Lower leg skin (tissue), 3 donors: ENCODE measurements around the gene RNF19B.

Experiments
- POLR2A ChIP-seq, 2 donors: fragments of 450-650 bp; IDR thresholded peaks; one replicate each; pipeline ENCODE4 v1.6.1; 2016 to 2017; ENCODE audit warnings: antibody characterized with exemption in 2 of 2, mild to moderate bottlenecking in 1 of 2, moderate library complexity in 1 of 2
- TF ChIP-seq, protein P1 (sequence below), 3 donors: fragments of 450-650 bp; IDR thresholded peaks; one replicate each; pipeline ENCODE4 v1.5.1; 2016; ENCODE audit warnings: antibody characterized with exemption in 3 of 3, mild to moderate bottlenecking in 3 of 3, moderate library complexity in 2 of 3

DNA sequence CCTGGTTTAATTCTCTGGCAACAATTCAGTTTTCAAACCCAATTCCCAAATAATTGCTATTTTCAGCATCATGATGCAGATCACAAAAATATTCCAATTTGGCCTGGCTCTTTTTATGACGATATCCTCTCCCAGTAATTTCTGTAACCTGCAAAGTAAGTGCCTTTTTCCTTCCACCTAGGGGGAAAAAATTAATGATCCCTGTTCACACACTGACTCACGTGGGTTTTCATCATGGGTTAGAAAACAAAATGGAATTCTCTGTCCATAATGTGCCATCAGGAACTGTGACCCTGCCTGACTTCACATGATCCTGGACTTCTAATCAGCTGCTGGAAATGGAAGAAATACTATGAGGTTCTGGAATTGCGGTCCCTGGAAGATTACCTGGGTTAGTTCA, 47.6 kb upstream of the RNF19B start:
- TF ChIP-seq, protein P1, sequence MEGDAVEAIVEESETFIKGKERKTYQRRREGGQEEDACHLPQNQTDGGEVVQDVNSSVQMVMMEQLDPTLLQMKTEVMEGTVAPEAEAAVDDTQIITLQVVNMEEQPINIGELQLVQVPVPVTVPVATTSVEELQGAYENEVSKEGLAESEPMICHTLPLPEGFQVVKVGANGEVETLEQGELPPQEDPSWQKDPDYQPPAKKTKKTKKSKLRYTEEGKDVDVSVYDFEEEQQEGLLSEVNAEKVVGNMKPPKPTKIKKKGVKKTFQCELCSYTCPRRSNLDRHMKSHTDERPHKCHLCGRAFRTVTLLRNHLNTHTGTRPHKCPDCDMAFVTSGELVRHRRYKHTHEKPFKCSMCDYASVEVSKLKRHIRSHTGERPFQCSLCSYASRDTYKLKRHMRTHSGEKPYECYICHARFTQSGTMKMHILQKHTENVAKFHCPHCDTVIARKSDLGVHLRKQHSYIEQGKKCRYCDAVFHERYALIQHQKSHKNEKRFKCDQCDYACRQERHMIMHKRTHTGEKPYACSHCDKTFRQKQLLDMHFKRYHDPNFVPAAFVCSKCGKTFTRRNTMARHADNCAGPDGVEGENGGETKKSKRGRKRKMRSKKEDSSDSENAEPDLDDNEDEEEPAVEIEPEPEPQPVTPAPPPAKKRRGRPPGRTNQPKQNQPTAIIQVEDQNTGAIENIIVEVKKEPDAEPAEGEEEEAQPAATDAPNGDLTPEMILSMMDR (IDR thresholded peaks at IDR 0.05): no peak
- TF ChIP-seq POLR2A (IDR thresholded peaks at IDR 0.05): no peak
